HG03159 (cell line): ENCODE data around the gene FARSA.
"Not testable (repeated sequence)": the region's sequence is repeated elsewhere in the genome, so short reads cannot be mapped to it uniquely, and the experiment has no call there.

Source experiments
- ATAC-seq: cut with Tn5 transposase; IDR thresholded peaks from one replicate; pipeline ENCODE4 v1.9.1; 2021; ENCODE audit warnings: mild to moderate bottlenecking, moderate library complexity; ENCODE audit not compliant: unreplicated experiment

The FARSA gene

DNA sequence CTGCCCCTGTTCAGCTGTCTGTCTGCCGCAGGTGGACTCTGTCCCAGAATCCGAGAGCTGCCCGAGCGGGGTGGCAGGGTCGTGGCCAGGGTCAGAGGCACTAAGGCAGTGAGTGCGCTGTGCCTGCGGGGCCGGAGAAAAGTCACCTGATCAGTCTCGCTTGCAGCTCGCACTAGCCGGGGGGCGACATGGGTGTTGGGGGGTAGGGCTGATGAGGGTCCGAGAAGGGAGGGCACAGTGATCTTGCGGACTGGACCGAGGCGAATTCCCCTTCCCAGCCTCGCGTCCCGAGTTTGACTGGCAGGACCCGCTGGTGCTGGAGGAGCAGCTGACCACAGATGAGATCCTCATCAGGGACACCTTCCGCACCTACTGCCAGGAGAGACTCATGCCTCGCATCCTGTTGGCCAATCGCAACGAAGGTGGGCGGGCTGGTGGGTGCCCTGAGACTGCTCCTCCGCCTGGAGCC lies 41.9 kb downstream of the FARSA start:
- ATAC-seq, result no peak

- ATAC-seq, result peak; percentile 93
Measured at GRCh38 chr19:12890787-12891552, 42.5 kb downstream of the FARSA start, which contains the start of gene GCDH. GCDH (plus strand) TSS chr19:12891160; CDS start chr19:12891305, 145 bp downstream.

DNA sequence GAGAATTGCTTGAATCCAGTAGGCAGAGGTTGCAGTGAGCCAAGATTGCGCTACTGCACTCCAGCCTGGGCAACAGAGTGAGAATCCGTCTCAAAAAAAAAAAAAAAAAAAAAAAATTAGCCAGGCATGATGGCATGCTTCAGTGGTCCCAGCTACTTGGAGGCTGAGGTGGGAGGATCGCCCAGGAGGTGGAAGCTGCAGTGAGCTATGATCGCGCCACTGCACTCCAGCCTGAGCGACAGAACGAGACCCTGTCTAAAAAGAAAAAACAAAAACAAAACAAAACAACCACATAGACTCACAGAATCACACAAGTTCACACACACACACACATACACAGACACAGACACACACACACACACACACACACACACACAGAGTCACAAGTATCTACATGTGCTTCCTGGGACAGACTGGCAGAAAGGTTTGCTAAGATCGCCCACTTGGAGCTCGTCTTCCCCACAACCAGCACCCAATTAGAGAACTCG lies 43.2 kb downstream of the FARSA start:
- not testable (repeated sequence) for ATAC-seq

DNA sequence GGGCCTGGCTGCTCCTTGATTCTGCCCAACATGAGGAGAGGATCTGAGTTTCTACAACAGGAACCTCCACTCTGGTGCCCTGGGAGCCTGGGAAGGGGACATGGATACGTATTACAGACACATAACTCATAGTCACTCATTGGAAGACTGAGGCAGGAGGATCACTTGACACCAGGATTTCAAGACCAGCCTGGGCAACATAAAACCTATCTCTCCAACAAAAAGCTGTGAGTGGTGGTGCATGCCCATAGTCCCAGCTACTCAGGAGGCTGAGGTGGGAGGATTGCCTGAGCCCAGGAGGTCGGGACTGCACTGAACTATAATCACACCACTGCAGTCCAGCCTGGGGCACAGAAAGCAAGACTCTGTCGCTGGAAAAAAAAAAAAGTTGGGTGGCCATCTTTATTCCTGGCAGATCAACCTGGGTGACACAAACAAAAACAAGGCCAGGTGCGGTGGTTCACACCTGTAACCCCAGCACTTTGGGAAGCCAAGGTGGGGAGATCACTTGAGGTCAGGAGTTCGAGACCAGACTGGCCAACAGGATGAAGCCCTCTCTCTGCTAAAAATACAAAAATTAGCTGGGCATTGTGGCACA lies 45.4 kb downstream of the FARSA start:
- ATAC-seq, result no peak

GRCh38 chr19:12886969-12887747 lies 46.4 kb downstream of the FARSA start, which contains the start of gene KLF1:
KLF1 (minus strand) TSS chr19:12887201; CDS start chr19:12887140, 61 bp downstream.
- ATAC-seq, result no peak

- ATAC-seq, result no peak
Measured at GRCh38 chr19:12886651-12886968, 46.9 kb downstream of the FARSA start.

- no peak for ATAC-seq
Measured at GRCh38 chr19:12885749-12886650, 47.5 kb downstream of the FARSA start.

GRCh38 chr19:12884926-12885748 lies 48.4 kb downstream of the FARSA start:
- no peak for ATAC-seq

DNA sequence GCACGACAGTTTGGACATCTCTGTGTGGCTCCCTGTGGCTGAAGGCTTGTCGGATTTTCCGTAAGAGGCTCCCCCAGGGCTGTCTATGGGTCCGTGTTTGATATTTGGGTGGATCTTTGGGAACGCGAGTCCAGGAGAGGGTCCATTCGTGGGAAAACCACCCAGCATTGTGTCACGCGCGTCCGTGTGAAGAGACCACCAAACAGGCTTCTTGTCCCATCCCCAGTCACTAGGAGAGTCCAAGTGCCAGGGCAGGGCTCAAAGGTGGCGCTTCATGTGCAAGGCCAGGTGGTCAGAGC lies 48.9 kb downstream of the FARSA start:
- ATAC-seq, result no peak

GRCh38 chr19:12884202-12884601 lies 49.3 kb downstream of the FARSA start:
- no peak for ATAC-seq

DNA sequence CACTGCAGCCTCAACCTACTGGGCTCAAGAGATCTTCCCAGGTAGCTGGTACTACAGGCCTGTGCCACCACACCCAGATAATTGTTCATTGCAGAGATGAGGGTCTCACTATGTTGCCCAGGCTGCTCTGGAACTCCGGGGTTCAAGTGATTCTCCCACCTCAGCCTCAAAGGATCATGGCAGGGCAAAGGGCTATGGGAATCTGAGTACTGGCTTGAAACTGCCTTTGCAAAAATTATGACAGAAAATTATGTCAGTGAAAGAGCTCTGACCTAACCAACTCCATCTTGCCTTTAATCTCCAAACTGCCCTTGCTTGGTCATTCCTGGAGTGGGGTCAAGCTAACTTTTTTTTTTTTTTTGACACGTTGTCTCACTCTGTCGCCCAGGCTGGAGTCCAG lies 50.9 kb downstream of the FARSA start:
- no peak for ATAC-seq

- ATAC-seq, result peak; percentile 80
Measured at GRCh38 chr19:12881172-12881808, 52.2 kb downstream of the FARSA start, which contains the start of gene DNASE2. DNASE2 (minus strand) TSS chr19:12881449; CDS start chr19:12881375, 74 bp downstream.

DNA sequence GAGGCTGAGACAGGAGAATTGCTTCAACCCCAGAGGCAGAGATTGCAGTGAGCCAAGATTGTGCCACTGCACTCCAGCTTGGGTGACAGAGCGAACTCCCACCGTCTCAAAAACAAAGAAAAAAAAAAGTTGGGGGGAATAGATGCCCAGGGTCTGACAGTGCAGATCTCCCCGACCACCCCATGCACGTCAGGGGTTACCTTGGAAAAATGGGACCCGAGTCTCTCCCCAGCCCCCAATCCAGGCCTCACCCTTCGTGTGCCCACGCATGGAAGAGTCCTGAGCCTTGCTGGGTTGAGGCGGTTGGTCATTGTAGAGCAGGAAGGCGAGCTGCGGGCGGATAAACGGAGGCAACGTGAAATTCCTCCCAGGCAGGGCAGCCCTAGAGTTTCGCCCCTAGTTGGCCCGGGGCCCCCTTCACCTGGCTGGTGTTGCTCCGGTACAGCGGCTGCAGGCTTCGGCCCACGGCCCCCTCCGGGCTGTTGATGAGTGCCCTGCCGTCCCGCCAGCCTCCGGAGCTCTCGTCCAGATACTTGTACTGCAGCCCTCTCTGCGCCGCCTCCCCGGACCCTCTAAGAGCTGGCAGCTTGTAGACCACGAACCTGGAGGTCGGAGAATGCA lies 52.9 kb downstream of the FARSA start:
- peak; percentile 10 for ATAC-seq

DNA sequence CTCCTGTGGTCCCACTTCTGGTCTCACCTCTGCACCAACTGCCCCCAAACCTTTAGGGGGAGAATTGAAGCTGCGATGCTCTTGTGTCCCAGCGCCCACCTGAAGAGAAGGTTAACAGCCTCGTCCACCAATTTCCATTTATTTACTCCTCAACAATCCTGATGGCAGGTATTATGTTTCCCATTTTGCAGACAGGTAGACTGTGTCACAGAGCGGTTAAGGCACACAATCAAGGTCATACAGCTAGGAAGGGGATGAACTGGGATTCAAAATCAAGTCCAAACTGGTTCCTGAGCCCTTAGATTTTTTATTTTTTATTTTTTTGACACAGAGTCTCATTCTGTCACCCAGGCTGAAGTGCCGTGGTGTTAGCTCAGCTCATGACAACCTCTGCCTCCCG lies 58.4 kb downstream of the FARSA start:
- no peak for ATAC-seq

DNA sequence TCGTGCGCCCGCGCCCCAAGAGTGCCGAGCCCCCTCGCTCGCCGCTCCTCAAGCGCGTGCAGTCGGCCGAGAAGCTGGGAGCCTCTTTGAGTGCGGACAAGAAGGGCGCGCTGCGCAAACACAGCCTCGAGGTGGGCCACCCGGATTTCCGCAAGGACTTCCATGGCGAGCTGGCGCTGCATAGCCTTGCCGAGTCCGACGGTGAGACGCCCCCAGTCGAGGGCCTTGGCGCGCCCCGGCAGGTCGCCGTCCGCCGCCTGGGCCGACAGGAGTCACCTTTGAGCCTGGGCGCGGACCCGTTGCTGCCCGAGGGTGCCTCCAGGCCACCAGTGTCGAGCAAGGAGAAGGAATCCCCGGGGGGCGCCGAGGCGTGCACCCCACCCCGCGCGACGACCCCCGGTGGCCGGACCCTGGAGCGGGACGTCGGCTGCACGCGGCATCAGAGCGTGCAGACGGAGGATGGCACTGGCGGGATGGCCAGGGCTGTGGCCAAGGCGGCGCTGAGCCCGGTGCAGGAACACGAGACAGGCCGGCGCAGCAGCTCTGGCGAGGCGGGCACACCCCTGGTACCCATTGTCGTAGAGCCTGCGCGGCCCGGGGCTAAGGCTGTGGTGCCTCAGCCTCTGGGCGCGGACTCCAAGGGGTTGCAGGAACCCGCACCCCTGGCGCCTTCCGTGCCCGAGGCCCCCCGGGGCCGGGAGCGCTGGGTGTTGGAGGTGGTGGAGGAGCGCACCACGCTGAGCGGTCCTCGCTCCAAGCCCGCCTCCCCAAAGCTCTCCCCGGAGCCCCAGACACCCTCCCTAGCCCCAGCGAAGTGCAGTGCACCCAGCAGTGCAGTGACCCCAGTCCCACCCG lies 59.4 kb downstream of the FARSA start:
- no peak for ATAC-seq

DNA sequence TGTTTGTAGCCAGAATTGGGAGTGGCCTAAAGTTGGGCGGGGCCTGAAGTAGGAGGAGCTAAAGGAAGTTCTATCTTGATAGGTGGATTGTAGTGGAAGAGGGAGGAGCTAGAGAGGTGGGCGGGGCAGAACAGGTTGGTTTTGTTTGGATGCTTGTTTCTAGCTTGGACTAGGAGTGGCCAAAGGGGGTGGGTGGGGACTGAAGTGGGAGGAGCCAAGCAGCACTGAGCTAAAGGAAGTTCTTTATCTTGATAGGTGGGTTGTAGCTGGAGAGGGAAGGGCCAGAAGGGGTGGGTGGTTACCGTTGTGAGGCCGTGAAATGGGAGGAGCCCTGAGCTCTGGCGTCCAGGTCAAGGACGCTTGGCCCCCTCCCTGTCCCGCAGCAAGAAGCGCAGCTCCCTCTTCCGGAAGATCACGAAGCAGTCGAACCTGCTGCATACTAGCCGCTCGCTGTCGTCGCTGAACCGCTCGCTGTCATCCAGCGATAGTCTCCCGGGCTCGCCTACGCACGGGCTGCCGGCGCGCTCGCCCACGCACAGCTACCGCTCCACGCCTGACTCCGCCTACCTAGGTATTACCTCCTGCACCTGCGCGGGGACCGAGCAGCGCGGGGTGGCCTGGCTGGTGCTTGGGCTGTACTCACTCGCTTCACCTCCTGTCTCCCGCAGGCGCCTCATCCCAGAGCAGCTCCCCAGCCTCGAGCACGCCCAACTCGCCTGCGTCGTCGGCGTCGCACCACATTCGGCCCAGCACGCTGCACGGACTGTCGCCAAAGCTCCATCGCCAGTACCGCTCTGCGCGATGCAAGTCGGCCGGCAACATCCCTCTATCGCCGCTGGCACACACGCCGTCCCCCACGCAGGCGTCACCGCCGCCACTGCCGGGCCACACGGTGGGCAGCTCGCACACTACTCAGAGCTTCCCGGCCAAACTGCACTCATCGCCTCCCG lies 60.3 kb downstream of the FARSA start:
- ATAC-seq, result no peak
